Amniotic epithelial cell (primary cell): ENCODE data around the gene RBFOX2.

Experiments
- DNase-seq: peaks from one replicate; pipeline ENCODE4 v3.0.0-alpha.2; 2010; ENCODE audit warnings: low read depth

RBFOX2 gene

DNA sequence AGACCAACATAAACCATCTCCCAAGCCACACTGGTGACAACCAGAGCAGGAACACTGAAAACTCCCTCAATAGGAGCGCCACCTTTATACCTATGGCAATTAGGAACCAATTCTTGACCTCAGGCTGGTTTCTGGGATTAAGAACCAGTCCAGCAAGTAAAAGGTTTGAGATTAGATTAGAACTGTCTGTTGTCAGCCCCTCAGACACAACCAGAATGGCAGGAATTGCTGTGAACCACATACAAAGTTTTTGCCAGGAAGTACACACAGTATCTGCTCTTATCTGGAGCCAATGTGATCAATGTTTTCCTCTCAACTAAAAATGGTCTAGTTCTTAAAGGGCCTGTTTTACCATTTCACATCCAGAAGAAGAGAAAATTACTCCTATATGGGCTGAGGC is 55.2 kb downstream of the RBFOX2 start:
- DNase-seq: no peak

DNA sequence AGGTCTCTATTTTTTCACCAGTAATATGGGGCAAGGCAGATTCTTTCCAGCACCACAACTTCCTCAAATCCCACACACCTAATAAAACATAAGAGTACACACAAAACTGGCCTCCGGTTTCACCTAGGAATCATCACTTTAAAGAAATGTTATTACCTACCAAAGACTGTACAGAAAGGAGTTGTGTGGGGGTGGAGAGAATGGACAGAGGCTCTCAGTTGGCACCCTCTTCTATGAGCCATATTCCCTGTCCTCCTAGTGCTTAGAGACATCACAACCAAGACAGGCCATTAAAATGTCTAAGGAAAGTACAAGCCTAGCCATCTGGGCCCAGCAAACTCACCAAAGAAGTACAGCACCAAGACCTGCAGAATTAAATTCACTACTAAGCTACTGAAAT is 56.1 kb downstream of the RBFOX2 start:
- no peak for DNase-seq

DNA sequence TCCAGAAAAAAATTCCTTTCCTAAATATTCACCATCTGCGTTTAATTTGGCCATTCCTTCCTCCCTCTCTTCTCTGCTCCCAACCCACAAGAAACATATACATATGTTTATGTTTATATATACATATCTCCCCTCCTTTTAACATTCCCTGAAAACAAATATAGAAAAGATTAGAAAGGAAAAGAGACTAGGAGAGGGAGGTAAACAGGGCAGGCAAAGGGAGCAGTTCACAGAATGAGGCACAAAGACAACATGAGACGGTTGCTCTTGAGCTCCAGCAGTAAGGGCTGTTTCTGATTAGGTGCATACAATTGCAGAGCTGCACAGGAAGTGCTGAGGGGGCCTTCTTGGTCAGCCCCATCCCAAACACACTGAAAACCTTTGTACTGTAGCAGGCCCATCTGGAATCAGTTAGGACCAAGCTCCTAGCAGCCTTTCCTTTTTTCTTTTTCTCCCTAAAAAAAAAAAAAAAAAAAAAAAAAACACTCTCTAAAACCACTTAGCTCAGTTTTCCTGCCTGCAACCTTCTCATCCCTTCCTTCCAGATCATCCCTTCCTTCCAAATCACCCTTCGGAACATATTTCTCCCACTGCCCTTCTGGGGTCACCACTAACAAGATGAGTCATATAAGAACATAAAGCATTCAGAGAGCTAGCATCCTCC is 57.0 kb downstream of the RBFOX2 start:
- peak; percentile 29 for DNase-seq

DNA sequence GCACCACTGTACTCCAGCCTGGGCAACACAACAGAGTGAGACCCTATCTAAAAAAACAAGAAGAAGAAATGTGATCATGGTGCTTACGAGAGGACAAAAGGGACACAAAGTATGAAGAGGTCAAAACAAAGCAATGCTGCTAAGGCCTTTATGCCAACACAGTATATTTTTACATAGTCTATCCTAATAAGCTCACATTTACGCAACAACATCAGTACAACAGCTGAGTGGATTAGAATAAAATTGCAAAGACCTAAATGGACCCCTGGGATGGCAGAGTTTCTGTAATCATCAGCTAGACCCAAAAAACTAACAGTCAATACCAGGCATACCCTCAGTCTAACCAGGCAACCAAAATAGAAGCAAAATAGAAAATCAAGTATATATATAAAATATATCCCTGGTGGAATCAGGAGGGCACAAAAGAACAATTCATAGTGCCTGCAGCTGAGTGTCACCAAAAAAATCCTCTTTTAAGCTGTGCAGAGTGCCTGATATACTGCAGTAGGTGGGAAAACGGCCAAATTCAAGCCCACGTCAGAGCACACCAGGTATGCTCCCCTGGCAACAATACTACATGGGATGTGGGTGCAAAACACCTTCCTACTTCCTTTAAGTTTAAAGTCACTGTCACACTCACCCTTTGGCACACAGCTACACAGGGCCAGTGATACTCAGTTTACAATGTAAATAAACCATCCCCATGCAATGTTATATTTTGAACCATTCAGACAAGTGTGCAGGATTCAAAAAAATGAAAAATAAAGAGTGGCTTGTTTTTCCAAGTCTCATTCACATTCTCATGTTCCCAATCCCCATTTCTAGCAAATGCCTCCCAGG is 57.8 kb downstream of the RBFOX2 start:
- DNase-seq: no peak

DNA sequence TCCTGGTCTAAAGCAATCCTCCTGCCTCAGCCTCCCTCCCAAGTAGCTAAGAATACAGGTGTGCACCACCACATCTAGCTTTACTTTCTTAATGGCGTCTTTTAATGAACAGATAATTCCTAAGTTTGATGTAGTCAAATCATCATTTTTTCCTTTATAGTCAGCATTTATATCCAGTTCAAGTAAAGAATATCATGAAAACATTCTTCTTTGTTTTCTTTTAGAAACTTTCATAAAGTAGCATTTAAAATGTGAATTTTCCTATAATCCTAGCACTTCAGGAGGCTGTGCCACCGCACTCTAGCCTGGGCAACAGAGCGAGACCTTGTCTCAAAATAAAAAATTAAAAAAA is 61.6 kb downstream of the RBFOX2 start:
- no peak for DNase-seq

DNA sequence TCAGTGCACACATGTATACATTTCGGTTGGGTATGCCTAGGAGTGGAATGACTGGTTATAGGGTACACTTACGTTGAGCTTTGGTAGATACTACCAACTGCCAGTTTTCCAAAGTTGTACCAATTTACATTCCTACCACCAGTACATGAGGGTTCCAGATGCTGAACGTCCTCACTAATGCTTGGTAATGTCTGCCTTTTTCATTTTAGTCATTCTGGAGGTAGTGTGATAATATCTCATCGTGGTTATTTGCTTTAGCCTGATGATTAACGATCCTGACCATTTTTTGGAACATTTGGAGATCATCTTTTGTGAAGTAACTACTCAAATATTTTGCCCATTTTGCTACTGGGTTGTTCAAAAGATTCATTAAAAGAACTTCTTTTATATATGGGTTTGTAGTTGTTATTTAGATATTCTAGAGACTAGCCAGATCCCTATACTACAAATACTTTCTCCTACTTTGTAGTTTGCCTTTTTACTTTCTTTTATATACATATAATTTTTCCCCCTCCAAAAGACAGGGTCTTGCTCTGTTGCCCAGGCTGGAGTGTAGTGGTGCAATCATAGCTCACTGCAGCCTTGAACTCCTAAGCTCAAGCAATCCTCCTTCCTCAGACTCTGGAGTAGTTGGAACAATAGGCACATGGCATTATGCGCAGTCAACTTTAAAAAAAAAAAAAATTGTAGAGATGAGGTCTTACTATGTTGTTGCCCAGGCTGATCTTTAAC is 62.1 kb downstream of the RBFOX2 start:
- no peak for DNase-seq

DNA sequence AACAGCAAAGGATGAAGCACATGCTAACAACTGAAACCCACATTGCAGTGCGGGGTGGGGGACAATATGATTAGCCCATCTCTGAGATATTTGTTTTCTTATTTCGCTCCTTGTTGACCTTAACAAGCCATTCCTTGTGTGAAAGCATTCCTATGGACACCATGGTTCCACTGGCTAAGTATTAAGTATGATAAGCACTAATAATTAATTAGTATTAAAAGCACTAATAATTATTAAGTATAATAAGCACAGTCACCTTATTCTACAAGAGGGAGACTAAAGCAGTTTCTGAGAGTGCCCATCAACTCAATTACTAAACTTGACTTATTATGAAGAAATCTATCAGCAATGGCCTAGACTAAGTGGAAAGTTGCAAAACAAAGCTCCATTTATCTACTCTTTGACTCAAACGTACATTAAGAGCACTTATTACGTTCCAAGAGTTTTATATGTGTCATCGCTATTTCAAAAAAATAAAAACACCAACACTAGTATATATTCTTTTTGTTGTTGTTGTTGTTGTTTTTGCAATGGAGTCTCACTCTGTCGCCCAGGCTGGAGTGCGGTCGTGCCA is 65.3 kb downstream of the RBFOX2 start:
- DNase-seq: peak; percentile 66

DNA sequence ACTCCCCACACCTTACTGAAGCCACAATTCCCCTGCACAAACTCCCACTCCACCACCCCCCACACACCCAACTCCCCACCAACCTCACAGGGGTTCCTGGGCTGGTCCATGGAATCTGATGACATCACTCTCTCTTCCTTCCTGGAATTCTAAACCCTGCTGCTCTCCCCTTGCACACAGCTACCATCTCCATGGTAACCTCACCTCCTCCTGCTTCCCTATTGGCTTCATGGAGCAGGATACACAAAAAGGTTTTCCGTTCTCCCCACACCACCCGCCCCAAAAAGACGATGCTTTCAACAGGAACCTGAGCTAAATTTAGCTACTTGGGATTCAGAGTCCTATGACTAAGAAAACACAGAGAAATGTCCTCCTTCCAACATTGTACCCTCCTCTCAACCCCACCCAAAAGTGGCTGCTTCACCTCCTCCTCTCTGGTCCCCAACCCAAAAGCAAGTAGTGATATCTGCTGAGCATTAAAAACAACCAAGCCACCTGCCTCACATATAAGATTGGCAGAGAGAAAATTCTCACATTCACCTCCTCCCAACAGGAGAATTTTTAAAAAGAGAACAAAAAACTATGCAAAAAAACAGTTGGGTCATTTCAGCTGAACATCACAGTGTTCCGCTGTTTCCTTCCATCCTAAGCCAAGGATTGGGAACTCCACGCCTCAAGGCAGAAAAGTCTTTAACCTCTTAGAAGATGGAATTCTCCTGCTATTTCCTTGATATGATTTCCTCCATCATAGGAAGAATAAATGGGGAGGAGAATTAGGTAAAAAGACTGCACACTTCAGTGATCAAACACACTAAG is 66.9 kb downstream of the RBFOX2 start:
- peak; percentile 75 for DNase-seq

DNA sequence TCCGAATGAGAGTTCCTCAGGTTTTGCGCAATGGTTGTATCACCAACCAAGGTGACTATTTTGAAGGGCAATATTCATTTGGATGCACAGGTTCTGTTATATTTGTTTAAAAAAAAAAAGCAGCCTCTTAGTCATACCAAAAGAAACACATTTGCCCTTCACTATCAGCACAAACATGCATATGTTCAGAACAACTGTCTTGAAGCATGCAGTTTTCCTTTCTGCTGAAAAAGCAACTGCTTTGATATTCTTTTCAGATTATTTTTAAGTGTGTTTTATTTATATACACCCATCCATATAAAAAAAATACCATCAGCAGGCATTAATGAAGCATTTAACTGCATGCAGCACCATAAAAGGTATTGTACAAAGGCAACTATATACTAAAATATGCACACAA is 67.8 kb downstream of the RBFOX2 start:
- DNase-seq: no peak

DNA sequence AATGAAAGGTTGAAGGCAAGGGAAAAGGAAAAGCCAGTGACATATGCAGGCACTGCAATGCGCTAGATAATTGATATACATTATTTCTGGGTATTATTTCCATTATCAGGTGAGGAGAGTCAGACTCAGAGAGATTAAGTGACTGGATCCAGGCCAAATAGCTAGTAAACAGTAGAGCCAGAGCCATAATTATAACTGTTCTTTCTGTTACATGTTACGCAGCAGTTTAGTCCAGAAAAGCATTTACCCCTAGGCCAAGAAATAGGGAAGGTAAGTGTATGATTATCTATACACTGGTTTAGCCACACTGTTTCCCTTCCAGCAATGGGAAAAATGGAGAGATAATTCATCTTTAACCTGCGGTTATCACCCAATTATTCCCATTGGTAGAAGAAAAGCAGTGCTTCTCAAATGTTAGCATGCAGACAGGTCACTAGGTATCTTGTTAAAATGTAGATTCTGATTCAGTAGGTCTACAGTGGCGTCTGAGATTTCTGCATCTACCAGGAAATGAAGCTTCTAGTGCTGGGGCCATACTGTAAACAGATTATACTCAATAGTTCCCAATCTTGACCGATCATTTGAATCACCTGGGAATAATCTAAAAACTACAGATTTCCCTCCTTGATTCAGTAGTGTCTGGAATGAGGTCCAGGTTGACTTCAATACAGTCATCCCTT is 69.4 kb downstream of the RBFOX2 start:
- DNase-seq: no peak

DNA sequence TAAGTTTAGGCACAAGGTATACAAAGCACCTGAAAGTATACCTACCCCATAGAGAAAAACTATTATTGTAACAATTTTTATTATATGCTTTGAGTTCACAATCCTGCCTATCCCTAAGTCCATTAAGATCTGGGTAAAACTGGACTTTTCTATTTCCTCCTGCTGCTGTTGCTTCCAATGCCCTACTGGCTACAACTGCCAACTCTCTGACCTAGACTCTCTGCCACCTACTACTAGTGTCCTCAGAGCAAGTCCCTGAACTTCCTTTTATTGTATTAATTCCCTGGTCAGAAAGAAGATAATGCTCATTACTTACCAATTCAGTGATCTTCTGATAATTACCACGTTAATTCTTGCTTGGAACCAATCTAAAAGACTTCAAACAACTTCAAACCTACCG is 70.3 kb downstream of the RBFOX2 start:
- no peak for DNase-seq

DNA sequence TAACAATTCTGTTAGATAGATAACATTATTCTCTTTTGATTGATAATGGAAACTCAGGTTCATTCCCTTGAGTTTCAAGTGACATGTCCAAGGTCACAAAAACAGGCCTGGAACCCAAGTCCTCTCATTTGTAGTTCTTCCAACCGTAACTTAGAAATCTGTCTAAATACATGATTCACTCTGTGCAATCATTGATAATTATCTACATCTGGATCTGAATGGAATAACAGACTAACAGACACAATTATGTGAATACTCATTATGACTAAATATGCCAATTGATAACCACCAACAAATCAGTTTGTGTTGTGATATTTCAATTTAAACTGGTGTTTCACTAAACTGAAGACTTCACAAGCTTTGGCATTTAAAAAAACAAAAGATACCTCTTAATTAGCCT is 71.0 kb downstream of the RBFOX2 start:
- DNase-seq: no peak

DNA sequence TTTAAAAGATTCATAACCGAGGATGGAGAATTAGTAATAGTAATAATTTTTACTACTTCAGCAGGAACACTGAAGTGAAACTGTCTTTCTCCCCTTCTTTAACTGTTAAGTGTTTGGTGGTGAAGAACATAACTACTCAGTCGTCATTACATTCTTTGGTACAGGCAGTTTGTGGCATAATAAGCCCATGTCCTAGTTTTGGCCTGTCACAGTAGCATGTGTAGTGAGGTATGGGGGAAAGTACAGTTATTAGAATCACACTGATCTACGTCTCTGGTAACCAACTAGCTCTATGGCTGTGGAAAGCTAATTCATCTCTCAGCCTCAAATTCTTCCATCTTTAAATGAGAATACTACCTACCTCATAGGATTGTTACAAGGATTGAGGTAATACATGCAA is 71.8 kb downstream of the RBFOX2 start:
- DNase-seq: no peak

DNA sequence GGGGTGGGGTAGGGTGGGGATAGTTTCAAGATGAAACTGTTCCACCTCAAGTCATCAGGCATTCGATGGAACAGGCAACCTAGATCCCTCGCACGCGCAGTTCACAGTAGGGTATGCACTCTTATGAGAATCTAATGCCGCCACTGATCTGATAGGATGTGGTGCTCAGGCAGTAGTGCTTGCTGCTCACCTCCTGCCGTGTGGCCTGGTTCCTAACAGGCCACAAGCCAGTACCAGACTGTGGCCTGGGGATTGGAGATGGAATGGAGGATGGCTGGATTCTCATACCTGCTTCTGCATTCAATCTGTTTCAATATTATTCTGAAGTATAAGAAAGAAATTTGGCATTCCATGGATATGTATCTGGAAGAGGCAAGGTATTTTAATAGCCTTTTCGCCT is 73.1 kb downstream of the RBFOX2 start:
- DNase-seq: no peak

DNA sequence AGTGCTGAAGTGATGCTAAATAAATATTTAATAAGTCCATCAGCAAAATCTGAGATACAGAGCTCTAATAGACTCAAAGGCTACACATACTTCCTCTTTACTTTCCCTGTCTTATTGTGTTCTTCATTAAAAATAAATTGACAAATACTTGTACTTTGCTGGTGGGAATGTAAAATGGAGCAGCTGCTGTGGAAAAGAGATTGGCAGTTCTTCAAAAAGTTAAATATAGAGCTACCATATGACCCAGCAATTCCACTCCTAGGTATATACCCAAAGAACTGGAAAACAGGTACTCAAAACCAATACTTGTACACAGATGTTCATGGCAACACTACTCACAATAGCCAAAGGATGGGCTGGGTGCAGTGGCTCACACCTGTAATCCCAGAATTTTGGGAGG is 76.0 kb downstream of the RBFOX2 start:
- no peak for DNase-seq

DNA sequence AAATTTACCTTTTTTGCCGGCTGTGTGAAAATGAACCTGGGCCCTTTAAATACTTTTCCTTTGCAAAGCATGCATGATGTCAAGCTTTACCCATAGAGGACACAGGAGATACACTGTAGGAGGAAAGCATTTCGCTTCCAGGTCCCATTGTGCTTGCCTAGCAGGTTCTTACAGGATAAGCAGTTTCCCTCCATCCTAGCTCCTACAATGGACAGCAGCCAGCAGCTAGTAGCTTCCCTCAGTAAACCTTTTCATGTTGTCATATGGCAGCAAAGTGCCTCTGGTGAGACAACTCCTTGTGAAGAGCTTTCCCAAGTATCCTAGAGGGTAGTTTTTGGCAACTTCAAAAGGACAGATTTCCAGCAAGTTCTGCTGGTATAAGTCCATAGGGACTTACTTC is 78.4 kb downstream of the RBFOX2 start:
- DNase-seq: no peak

DNA sequence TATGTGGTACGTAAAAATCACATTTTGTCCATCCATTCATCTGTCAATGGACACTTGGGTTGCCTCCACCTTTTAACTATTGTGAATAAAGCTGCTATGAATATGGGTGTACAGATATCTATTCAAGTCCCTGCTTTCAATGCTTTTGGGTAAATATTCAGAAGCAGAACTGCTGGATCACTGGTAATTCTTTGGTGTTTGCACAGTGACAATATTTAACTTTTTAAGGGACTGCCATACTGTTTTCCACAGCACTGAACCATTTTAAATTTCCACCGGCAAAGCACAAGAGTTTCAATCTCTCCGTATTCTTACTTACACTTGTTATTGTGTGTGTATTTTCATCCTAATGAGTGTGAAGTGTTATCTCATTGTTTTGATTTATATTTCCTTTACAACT is 79.4 kb downstream of the RBFOX2 start:
- no peak for DNase-seq

DNA sequence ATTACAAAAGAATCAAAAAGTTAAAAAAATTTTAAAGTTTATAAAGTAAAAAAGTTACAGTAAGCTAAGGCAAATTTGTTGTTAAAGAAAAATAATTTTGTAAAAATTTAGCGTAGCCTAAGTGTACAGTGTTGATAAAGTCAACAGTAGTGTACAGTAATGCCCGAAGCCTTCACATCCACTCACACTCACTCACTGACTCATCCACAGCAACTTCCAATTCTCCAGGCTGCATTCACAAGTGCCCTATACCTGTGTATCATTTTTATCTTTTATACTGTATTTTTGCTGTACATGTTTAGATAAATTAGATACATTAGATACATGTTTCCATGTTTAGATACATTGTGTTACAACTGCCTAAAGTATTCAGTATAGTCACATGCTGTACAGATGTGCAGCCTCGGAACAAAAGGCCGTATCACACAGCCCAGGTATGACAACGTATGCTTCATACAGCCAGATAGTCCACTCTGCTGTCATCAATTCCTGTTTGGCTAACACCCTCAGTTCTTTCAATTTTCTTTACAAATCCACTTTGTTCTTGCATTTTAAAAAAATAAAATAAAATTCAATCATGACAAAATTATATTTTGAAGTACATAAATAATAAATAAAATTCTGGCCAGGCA is 80.7 kb downstream of the RBFOX2 start:
- no peak for DNase-seq

DNA sequence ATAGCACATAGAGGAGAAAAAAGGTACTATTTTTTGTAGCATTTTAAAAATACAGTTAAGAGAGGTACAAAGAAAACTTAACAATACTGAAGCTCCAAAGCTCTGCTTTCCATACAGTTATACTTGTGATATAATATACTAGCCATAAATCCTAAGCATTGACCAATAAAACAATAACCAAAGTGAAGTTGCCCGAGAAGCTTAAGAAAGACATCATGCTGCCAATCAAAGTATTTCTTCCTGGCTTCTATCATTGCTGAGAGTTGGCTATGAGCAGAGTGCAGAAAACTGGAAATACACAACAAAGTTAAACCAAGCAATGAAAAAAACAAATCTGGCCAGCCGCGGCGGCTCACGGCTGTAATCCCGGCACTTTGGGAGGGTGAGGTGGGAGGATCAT is 84.2 kb downstream of the RBFOX2 start:
- DNase-seq: no peak

DNA sequence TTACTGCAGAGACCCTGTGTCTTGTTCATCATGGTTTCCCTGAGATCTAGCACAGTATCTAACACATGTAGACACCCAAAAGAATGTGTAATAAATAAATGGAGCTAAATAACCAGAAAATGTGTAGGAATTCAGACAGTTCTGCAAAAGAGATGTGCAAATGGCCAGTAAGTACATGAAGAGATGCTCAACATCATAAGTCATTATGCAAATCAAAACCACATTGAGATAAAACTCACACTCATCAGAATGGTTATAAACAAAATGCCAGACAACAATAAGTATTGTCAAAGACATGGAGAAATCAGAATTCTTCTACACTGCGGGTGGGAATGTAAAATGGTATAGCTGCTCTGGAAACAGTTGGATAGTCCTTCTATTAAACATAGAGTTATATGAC is 88.5 kb downstream of the RBFOX2 start:
- DNase-seq: peak; percentile 54

DNA sequence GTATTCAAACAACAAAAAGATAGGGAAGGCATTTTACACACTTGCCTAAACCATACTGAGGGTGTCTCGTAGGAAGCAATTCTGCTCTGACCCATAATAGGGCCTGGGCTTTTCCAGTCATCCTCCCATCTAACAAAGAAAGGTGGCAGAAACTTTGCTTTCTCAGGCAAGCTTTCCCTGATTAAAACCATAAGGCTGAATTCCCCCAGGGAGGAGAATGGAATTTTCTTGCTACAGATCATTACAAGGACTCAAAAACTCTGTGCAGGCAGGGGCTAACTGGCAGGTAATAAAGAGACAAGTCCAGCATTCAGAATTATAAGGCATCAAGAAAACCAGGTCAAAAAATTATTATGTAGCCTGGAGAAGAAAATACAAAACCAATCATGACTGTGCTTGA is 90.4 kb downstream of the RBFOX2 start:
- DNase-seq: no peak
